Stimulated activated CD4-positive, alpha-beta T cell treated with anti-CD3 and anti-CD28 coated beads, Interleukin-2, amount 100 ng/mL, for 48 hours (primary cell): Measurements from ENCODE around the gene RASGRP1.

ENCODE experiments used
- DNase-seq, 2 donors: peaks; one replicate each; pipeline ENCODE4 v3.0.0-alpha.2; 2020

Gene RASGRP1

GRCh38 chr15:38535491-38536200 lies 29.0 kb downstream of the RASGRP1 start:
- no peak for DNase-seq

DNA sequence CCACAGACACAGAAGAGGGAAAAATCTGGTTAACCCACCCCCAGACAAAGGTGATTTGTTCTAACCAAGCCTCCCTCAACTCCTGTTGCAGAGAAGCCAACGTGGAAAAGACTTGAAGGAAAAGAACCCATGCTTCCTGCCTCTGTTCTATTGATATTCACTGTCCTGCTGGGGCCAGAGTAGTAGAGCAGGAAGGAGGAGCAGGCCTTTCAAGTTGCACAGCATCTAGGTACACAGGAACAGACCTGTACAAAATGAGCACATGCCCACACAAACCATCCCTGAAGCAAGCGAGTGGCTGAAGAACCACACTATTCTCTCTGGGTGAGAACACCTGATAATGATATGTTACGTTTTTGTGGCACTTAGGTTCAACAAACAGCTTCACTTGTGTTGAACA lies 29.9 kb downstream of the RASGRP1 start:
- no peak for DNase-seq

GRCh38 chr15:38533926-38534325 lies 30.7 kb downstream of the RASGRP1 start:
- DNase-seq = no peak

GRCh38 chr15:38533416-38533915 lies 31.1 kb downstream of the RASGRP1 start:
- DNase-seq = no peak

GRCh38 chr15:38532728-38533127 lies 31.9 kb downstream of the RASGRP1 start:
- DNase-seq = no peak

GRCh38 chr15:38531509-38531908 lies 33.1 kb downstream of the RASGRP1 start:
- DNase-seq = no peak

DNA sequence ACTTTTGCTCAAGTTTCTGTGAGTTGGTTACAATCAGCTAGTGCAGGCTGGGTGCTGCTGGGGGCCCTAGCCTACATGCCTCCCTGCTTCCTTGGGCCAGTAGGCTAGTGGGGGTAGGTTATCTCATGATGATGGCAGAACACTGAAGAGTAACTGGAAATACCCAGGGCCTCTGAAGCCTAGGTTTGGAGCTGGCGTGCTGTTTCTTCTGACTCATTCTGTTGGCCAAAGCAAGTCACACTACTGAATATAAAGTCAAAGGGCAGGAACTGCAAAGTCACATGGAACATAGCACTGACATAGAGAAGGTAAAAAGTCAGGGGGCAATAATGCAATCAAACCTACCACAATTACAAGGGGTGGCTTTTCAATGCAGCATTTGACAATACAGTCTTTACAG lies 34.5 kb downstream of the RASGRP1 start:
- no peak for DNase-seq

GRCh38 chr15:38528294-38528693 lies 36.3 kb downstream of the RASGRP1 start:
- DNase-seq = no peak

GRCh38 chr15:38526158-38526557 lies 38.5 kb downstream of the RASGRP1 start:
- no peak for DNase-seq

GRCh38 chr15:38525489-38525888 lies 39.1 kb downstream of the RASGRP1 start:
- DNase-seq = no peak

- DNase-seq = no peak
Observed at GRCh38 chr15:38524156-38524555, 40.5 kb downstream of the RASGRP1 start.

- DNase-seq = no peak
Observed at GRCh38 chr15:38522922-38523321, 41.7 kb downstream of the RASGRP1 start.

DNA sequence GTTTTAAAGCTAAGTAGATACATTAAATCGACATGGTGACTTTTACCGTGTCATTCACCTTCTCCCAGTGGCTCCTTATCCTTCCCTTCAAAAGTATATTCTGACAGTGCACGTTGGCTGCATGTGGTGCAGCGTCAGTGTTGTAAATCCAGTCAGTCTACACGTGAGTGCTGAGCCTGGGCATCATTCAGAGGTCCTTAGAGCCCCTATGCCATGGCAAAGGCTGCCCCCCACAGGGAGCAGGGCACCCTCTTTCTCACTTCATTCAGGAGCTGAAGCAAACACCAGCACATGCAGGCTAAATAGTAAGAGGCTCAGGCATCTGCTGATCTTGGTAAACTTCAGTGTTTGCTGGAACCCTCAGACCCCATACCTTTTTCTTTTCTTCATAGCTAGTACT lies 43.3 kb downstream of the RASGRP1 start:
- no peak for DNase-seq

- no peak for DNase-seq
Observed at GRCh38 chr15:38520035-38520434, 44.6 kb downstream of the RASGRP1 start.

DNA sequence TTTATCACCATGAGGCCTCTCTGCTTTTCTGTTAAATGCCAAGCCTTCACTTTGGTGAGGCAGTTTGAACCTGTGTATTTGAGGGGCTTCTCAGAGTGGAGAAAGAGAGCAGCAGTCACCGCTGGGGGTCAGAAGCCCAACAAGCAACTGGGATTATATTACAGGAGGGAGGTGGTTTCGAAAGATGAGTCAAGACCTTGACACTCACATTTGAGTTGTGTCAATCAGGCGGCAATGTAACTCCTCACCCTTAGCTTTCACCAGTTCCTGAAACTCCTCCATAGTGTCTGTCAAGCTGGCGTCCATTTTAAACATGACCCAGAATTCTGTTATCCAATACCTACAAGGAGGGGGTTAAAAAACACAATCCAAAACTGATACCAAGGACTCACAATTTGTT lies 46.5 kb downstream of the RASGRP1 start:
- DNase-seq = no peak

DNA sequence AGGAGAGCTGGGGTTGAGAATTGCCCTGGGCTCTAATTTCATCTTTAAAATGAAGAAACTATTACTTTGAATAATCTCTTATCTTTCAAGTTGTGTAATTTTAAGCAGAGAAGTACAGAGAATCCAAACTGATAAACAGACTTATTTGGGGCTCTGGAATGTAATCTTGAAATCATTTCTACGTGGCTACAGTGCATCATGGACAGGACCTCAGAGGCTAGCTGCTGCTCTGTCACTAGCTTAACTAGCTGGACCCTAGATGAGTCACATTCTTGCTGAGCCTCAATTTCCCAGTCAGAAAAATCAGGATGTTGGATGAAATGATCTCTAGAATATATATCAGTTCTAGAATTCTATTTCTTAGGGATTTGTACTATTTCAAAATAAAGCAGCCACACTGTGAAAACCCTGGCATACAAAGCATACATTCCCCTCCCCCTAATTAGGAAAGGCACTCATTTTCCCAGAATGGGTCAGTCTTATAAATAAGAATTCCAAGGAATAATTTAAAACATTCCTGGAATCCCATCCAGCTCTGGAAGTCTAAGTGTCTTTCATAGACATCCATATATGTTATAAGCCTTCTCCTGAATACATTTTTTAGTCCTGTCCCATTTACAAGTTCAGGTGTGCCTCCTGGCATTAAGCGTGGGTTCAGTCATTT lies 47.2 kb downstream of the RASGRP1 start:
- DNase-seq = no peak

DNA sequence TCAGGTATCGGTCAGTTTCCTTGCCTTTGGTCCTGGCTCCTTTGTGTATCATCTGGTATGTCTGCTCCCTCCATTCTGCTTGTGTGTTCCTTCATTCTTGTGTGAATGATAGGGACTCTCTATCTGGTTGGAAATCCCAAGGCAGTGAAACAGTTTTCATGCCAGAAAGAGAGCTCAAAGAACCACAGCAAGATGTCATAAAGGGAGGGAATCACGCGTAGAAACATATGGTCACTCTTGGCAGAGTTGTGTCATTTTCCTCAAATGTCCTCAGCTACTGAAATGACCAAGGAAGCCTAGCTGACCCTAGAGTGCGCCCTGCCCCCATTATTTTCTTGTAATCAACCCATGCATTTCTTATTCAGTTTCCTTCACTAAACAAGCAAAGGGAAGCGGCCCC lies 48.0 kb downstream of the RASGRP1 start:
- no peak for DNase-seq

DNA sequence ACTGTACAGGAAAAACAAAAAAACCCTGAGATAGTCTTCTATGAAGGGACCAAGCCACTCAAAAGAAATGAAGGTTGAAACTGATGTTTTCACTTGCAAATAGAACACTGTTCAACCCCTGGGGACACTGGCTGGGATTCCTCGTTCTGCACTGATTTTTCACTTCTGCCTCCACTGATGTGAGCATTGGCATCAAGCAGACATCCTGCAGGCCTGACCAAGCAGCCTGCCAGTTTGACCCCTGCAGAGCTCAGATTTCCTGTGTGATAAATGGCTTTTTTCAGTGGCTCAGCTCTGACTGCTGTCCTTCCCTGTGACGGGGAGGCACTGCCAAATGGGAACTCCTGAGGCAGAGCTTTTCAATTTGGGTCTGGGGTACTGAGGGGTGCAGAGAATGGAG lies 50.0 kb downstream of the RASGRP1 start:
- DNase-seq = no peak

GRCh38 chr15:38512901-38513300 lies 51.7 kb downstream of the RASGRP1 start:
- DNase-seq = no peak

- no peak for DNase-seq
Observed at GRCh38 chr15:38509152-38509551, 55.5 kb downstream of the RASGRP1 start.

DNA sequence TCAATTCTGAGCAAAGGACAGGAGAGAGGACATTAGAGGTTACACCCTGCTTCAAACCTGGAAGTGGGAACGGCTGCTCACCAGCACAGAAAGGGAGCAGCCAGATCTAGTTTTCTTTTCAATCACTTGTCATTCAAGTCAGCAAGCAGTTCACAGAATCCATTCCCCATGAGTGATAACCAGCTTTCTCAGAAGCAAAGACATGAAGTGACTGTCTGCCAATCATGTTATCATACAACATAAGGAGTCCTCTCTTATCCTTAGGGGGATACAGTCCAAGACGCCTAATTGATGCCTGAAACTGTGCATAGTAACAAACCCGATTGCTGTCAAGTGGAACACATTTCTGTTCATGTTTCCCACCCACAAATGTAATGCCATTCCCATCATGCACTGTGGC lies 56.0 kb downstream of the RASGRP1 start:
- no peak for DNase-seq

DNA sequence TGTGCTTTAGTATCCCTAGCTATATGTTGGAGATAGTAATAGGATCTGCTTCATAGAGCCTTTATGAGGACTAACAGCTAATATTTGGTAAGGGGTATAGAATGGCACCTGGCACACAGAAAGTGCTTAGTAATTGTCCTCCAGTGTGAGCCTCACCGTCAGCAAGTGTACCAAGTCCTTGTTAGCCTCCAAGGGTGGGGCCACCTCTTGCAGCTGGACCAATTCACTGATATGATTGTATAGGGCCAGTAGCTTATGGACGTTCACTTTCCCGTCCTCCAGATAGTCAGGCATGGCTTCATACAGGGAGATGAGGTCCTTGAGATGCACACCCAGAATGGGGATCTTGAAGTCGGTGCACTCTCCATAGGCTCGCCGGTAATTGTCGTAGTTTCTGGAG lies 57.0 kb downstream of the RASGRP1 start:
- no peak for DNase-seq

DNA sequence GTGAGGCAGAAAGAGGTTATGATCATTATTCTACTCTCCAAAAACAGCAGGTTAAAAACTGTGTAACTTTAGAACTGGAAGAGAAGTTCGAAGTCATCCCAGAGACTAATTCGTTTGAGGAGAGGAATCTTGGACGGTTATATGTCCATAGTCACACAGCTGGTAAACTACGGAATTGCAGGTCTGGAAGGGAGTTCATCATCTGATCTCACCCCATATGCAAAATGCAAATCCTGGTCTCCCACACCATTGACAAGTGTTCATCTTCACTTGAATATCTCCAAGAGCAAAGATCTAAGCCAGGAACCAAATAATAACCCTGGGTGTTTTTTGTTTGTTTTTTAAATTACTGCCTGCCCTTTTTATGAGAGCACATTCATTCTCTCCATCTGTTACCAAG lies 57.6 kb downstream of the RASGRP1 start:
- no peak for DNase-seq

DNA sequence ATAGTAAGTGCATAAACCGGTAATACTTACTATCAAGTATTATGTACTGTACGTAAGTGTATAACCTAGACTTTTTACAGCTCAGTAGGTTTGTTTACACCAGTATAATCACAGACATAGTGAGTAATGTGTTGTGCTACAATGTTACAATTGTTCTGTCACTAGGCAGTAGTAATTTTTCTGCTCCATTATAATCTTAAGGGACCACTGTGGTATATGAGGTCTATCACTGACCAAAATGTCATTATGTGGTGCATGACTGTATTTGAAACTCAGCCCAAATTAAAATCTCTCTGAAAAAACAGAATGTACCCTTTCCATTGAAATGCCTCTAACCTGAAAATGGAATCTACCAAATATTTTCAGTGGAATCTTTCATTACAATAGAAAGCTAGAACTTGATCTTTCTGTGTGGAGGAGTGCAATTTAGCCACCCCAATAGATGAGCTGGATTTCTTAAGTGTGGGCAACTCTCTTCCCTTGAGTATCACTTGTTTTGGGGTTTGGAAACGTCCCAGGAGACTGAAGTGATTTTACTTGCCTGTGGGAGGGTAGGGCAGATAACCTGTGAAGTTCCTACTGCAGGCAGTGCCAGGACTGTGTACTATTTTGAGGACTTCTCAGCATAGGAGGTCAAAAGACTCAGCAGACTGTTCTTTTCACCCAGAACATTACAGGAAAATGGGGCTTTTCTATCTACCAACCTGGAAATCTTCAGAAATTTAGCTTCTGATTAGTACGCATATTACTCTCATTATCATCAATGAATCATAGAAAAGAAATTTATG lies 59.7 kb downstream of the RASGRP1 start:
- no peak for DNase-seq
